HS-5 (cell line): ENCODE data around the gene MTRF1.
"Not testable (repeated sequence)": the region's sequence is repeated elsewhere in the genome, so short reads cannot be mapped to it uniquely, and the experiment has no call there.

Source experiments
- DNase-seq: peaks from one replicate; pipeline ENCODE4 v3.0.0-alpha.2; 2012; ENCODE audit warnings: low read depth

Gene MTRF1

GRCh38 chr13:41177616-41178015 lies 85.8 kb downstream of the MTRF1 start:
- DNase-seq = no peak

GRCh38 chr13:41175576-41175975 lies 87.8 kb downstream of the MTRF1 start:
- DNase-seq = not testable (repeated sequence)
